Measurements from ENCODE around the gene KIF1A. TPM values are rescaled to one million over a fixed set of nuclear protein-coding genes. Genes with fewer than 3 reads are reported as not detected.

Gene KIF1A
- polyA plus RNA-seq, 4 donors: 7.9 to 15.8 (median 12.5) TPM

DNA sequence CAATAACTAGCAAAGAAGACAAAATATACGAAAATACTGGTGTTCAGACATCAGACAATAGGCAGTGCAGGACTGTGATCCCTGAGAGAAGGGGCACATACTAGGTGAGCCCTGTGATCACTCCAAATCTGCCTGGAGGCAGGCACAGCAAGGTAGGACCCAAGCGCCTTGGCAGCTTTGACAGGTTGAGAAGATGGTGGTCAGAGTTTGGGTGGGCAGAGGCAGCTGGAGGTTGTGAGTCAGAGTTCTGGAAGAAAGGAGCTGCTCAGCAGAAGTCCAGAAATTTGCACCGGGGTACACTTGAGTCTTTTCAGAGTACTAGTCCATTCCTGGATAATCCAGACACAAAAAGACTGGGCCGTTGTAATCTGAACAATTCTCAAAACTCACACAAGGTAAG lies 14.0 kb downstream of the KIF1A start:
- no peak for DNase-seq (ENCODE audit: low read depth in 4 of 4, low spot score in 2 of 4)

GRCh38 chr2:240803191-240803590 lies 16.8 kb downstream of the KIF1A start:
- no peak for DNase-seq (ENCODE audit: low read depth in 4 of 4, low spot score in 2 of 4)

DNA sequence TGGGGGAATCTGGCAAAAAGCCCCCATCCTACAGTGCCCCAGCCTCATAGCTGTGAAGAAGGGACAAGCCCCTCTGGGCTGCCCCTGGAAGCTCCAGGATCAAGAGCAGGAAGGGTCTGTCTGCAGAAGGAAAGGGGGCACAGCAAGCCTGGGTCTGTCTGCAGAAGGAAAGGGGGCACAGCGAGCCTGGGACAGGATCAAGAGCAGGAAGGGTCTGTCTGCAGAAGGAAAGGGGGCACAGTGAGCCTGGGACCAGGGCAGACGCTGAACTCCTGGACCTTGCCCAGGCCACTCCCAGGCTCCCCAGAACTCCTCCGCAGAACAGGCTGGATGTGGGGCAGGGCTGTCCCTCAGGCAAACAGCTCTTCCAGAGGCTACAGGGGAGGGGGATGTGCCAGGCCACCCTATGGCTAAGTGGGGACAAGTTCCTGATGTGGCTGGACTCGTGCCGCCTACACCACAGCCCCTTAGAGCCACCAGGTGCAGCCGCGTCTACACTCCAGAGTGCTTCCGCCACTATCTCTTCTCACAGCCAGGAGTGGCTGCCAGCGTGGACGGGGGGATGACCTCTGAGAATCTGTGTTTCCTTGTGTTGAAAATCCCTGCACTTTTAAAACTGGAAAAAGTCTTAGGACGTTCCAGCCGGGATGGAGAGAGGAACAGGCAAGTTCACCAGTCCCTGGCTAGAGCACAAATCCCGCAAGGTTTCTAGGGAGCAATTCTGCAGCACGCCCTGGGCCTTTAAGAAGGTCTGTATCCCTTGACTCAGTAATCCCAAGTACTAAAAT lies 20.8 kb downstream of the KIF1A start:
- DNase-seq (ENCODE audit: low read depth in 4 of 4, low spot score in 2 of 4): no peak

- DNase-seq (ENCODE audit: low read depth in 4 of 4, low spot score in 2 of 4): no peak
Measured at GRCh38 chr2:240798327-240798905, 21.6 kb downstream of the KIF1A start.

DNA sequence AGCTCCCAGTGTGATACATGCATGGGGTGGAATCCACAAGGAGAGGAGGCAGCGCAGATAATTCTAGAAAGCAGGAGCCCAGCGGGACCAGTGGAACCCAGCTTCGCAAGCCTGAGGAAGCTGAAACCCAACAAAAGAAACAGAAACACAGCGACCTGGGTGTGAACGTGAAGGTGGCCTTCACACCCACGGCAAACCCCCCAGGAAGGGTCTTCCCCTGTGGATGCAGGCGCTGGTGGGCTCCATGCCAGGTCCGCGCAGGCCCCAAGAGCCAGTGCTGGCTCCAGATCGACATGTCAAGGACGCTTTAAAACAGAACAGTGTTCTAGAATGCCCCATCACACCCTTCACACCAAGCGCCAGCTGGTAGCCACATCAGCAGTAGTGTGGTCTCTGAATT lies 22.1 kb downstream of the KIF1A start:
- DNase-seq (ENCODE audit: low read depth in 4 of 4, low spot score in 2 of 4): no peak

GRCh38 chr2:240797500-240797895 lies 22.5 kb downstream of the KIF1A start:
- no peak for DNase-seq (ENCODE audit: low read depth in 4 of 4, low spot score in 2 of 4)

- DNase-seq (ENCODE audit: low read depth in 4 of 4, low spot score in 2 of 4): no peak
Measured at GRCh38 chr2:240796543-240797499, 23.2 kb downstream of the KIF1A start.

DNA sequence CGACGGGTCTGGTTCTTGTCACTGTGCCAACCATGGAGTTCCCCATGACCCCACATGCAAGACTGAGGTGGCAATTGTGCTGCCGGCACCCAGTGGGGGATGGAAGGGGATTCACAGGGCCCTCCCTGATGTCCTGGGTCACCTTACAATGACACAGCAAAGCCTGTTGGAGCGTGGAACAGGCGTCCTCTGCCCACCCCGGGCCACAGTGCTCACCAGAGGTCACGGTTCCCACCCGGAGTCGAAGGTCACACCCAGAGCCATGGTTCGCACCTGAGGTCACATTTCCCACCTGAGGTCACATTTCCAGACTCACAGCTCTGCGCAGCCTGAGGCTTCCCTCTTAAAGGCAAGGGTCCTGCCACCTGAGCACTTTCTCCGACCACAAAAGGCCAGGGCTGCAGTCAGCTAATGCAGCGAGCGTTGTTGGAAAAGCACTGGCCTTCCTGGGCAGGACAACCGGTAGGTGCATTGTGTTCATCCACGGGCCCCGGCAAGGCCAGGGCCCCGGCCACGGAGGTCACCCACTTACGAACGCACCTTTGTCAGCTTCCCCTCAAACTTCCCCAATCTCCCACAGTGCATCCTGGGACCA lies 24.0 kb downstream of the KIF1A start:
- no peak for DNase-seq (ENCODE audit: low read depth in 4 of 4, low spot score in 2 of 4)

- no peak for DNase-seq (ENCODE audit: low read depth in 4 of 4, low spot score in 2 of 4)
Measured at GRCh38 chr2:240795454-240795853, 24.6 kb downstream of the KIF1A start.

- DNase-seq (ENCODE audit: low read depth in 4 of 4, low spot score in 2 of 4): no peak
Measured at GRCh38 chr2:240794178-240794721, 25.8 kb downstream of the KIF1A start.

- no peak for DNase-seq (ENCODE audit: low read depth in 4 of 4, low spot score in 2 of 4)
Measured at GRCh38 chr2:240793313-240794177, 26.5 kb downstream of the KIF1A start.

DNA sequence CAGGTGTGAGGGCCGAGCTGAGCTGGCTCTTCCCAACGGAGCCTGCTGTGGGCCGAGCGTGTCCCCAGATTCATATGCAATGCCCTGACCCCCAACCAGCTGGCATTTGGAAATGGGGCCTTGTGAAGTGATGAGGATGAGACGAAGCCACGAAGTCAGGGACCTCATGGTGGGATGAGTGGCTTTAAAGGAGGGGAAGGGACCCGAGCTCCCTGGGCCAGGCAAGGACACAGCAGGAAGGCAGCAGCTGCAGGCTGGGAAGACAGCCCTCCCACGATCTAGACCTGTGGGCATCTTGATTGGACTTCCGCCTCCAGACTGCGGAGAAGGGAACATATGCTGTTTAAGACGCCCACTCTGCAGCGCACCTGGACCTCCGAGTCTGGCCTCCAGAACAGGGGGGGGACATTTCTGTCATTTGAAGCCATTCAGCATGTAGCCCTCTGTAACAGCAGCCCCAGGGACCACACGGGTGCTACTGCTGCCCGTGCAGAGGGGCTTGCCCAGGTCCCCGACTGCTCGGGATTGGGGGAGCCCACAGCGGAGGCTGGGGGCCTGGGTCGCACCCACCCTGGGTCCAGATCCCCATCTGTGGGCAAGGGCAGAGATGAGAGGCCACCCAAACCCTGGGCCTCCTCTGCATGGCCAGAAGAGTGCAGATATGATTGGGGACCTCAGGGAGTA lies 27.2 kb downstream of the KIF1A start:
- peak in 1 of 4 donors; percentile 26 for DNase-seq (ENCODE audit: low read depth in 4 of 4, low spot score in 2 of 4)

DNA sequence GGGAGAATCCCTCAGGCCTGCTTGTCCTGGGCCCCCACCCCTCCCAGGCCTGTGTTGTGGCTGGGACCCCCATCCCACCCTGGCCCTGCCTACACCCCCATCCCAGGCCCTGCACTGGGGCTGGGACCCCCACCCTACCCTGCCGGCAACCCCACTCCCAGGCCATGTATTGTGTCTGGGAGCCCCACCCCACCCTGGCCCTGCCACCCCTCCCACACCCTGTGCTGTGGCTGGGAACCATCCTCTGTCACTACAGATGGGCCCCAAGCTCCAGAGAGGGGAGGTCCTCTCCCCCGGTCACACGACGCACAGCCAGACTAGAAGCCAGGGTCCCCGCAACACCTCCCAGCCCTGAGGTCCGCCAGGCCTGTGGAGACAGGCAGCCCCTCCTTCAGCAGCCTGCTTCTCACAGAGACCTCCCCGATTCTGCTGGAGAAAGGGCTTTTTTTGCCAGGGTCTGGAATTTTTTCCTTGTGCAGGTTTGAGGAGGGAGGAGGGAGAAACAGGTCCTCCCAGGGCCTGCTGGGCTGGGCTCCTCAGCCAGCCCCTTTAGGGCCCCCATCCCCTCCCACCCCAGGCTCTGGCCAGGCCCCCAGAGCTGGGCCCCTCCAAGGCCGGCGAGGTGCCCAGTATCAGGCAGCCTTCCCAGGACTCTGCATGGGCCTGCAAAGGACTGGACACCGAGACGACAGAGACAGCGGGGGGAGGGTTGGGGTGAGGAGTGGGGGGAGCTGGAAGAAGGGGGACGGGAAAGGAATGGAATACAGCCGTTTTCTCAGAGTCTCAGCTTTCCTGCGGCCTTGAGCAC lies 28.0 kb downstream of the KIF1A start:
- peak in 2 of 4 donors; percentile 45 to 50 for DNase-seq (ENCODE audit: low read depth in 4 of 4, low spot score in 2 of 4)

DNA sequence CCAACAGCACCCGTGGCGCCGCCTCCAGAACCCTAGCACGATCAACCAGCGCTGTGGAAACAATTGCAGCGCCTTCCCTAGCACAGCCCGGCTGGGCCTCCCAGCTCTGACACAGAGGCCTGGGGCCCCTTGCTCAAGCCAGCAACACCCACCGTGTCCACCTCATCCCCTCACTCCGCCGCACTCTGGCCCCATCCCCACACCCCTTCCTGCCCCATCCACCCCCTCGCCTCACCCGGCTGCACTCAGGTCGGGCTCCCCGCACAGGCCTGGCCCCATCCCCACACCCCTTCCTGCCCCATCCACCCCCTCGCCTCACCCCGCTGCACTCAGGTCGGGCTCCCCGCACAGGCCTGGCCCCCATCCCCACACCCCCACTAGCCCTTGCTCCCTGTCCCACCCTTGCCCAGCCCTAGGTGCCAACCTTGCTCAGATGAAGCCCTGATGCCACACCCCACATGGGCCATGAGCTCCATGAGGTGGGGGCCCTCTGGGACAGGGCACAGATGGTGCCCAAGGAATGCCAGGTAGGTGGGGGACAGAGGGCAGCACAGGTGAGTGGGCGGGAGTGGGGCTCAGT lies 28.7 kb downstream of the KIF1A start:
- no peak for DNase-seq (ENCODE audit: low read depth in 4 of 4, low spot score in 2 of 4)

- DNase-seq (ENCODE audit: low read depth in 4 of 4, low spot score in 2 of 4): no peak
Measured at GRCh38 chr2:240790370-240791220, 29.4 kb downstream of the KIF1A start.

GRCh38 chr2:240789501-240790369 lies 30.3 kb downstream of the KIF1A start:
- DNase-seq (ENCODE audit: low read depth in 4 of 4, low spot score in 2 of 4): no peak

Measured in left renal cortex interstitium (tissue), 4 donors.